ENCODE measurements around the gene CST4.

The CST4 gene

GRCh38 chr20:23683807-23684206 is 5.0 kb downstream of the CST4 start:
- TF ChIP-seq CTCF (IDR thresholded peaks at IDR 0.05; ENCODE audit: insufficient read depth, missing control alignments): no peak
- no peak for FAIRE-seq
- no peak for DNase-seq (ENCODE audit: insufficient read length, low spot score)

GRCh38 chr20:23683281-23683680 is 5.6 kb downstream of the CST4 start:
- FAIRE-seq: no peak
- no peak for DNase-seq (ENCODE audit: insufficient read length, low spot score)
- TF ChIP-seq CTCF (IDR thresholded peaks at IDR 0.05; ENCODE audit: insufficient read depth, missing control alignments): no peak

- no peak for DNase-seq (ENCODE audit: insufficient read length, low spot score)
- no peak for FAIRE-seq
- no peak for TF ChIP-seq CTCF (IDR thresholded peaks at IDR 0.05; ENCODE audit: insufficient read depth, missing control alignments)
Observed at GRCh38 chr20:23680146-23680545, 8.7 kb downstream of the CST4 start.

- no peak for DNase-seq (ENCODE audit: insufficient read length, low spot score)
- no peak for TF ChIP-seq CTCF (IDR thresholded peaks at IDR 0.05; ENCODE audit: insufficient read depth, missing control alignments)
- no peak for FAIRE-seq
Observed at GRCh38 chr20:23679133-23680092, 9.4 kb downstream of the CST4 start.

GRCh38 chr20:23673209-23673608 is 15.6 kb downstream of the CST4 start:
- no peak for TF ChIP-seq CTCF (IDR thresholded peaks at IDR 0.05; ENCODE audit: insufficient read depth, missing control alignments)
- DNase-seq (ENCODE audit: insufficient read length, low spot score): no peak
- no peak for FAIRE-seq

GRCh38 chr20:23672158-23672557 is 16.7 kb downstream of the CST4 start:
- no peak for DNase-seq (ENCODE audit: insufficient read length, low spot score)
- FAIRE-seq: no peak
- no peak for TF ChIP-seq CTCF (IDR thresholded peaks at IDR 0.05; ENCODE audit: insufficient read depth, missing control alignments)

- TF ChIP-seq CTCF (IDR thresholded peaks at IDR 0.05; ENCODE audit: insufficient read depth, missing control alignments): no peak
- FAIRE-seq (no peak), DNase-seq (ENCODE audit: insufficient read length, low spot score) (no peak)
Observed at GRCh38 chr20:23671479-23671878, 17.4 kb downstream of the CST4 start.

Measured in D721Med (cell line).